Activated CD8-positive, alpha-beta T cell treated with anti-CD3 and anti-CD28 coated beads for 36 hours (primary cell): Measurements from ENCODE around the gene DGKI. TPM values are rescaled to one million over a fixed set of nuclear protein-coding genes. Genes with fewer than 3 reads are reported as not detected.

Experiments
- ATAC-seq: fragments of 200-7000 bp; cut with Tn5 transposase; one replicate; pipeline ENCODE4 v1.10.0; 2021; ENCODE audit warnings: mild to moderate bottlenecking, moderate library complexity
- CTCF ChIA-PET: fragments of 350-600 bp; sonication (Branson Sonifier 250); formaldehyde crosslinking; loops from one replicate; lab custom pipeline; 2021; ENCODE audit warnings: antibody characterized with exemption; lab: Charles Lee
- POLR2A ChIA-PET: fragments of 350-600 bp; sonication (Branson Sonifier 250); formaldehyde crosslinking; loops from one replicate; lab custom pipeline; 2021; ENCODE audit warnings: antibody characterized with exemption; lab: Charles Lee
- DNase-seq: peaks from one replicate; pipeline ENCODE4 v3.0.0-alpha.2; 2020
- H3K27ac Mint-ChIP-seq: one replicate; pipeline ENCODE4 v1.8.0; 2021; ENCODE audit warnings: mild to moderate bottlenecking, mixed read lengths
- H3K27me3 Mint-ChIP-seq: one replicate; pipeline ENCODE4 v1.8.0; 2021; ENCODE audit warnings: mixed read lengths
- H3K36me3 Mint-ChIP-seq: one replicate; pipeline ENCODE4 v1.8.0; 2021; ENCODE audit warnings: low read depth, mixed read lengths
- H3K4me1 Mint-ChIP-seq: one replicate; pipeline ENCODE4 v1.8.0; 2021; ENCODE audit warnings: low read depth, mixed read lengths
- H3K4me3 Mint-ChIP-seq: one replicate; pipeline ENCODE4 v1.8.0; 2021; ENCODE audit warnings: mild to moderate bottlenecking, moderate library complexity, mixed read lengths
- H3K9me3 Mint-ChIP-seq: one replicate; pipeline ENCODE4 v1.8.0; 2021; ENCODE audit warnings: mixed read lengths
- CTCF ChIP-seq: fragments of 200-600 bp; IDR thresholded peaks from one replicate; pipeline ENCODE4 v1.8.0; 2022; ENCODE audit warnings: antibody characterized with exemption, mild to moderate bottlenecking
- intact Hi-C: fragments of 100-400 bp; cut with micrococcal nuclease; formaldehyde crosslinking; loops from one replicate; pipeline ENCODE4 v1.10.0; 2022
- total RNA-seq, 2 experiments: library from RNA; stranded (reverse); gene quantifications; one replicate each; pipeline ENCODE4 v1.2.3, GENCODE V29; 2021

DGKI gene
- total RNA-seq, 2 experiments from 2014 or later = 0.38 to 0.65 TPM

GRCh38 chr7:137393570-137393969, 453.2 kb downstream of the DGKI start:
- Mint-ChIP-seq H3K36me3 (no peaks in the 10 kb centered on the region), H3K9me3 (peaks cover 3% of the 10 kb centered on the region), H3K27ac (no peak overlapping the region), H3K4me1 (no peaks in the 10 kb centered on the region), H3K4me3 (no peak overlapping the region), H3K27me3 (peaks cover 2% of the 10 kb centered on the region)
- intact Hi-C loops = no loop called here
- DNase-seq (no peak), ATAC-seq (no peak)
- ChIA-PET POLR2A (no interaction called here), CTCF (no interaction called here)
- no peak for TF ChIP-seq CTCF

GRCh38 chr7:137390076-137390475, 456.7 kb downstream of the DGKI start:
- DNase-seq = no peak
- TF ChIP-seq CTCF = no peak
- POLR2A ChIA-PET = no interaction called here

GRCh38 chr7:137388916-137389315, 457.9 kb downstream of the DGKI start:
- Mint-ChIP-seq H3K4me3 (no peak overlapping the region), H3K27me3 (peaks cover 2% of the 10 kb centered on the region), H3K27ac (no peak overlapping the region), H3K36me3 (no peaks in the 10 kb centered on the region), H3K9me3 (peaks cover 3% of the 10 kb centered on the region), H3K4me1 (no peaks in the 10 kb centered on the region)
- intact Hi-C loops = no loop called here
- ChIA-PET POLR2A (no interaction called here), CTCF (no interaction called here)
- ATAC-seq (no peak), DNase-seq (no peak)
- no peak for TF ChIP-seq CTCF

More at GRCh38 chr7:137390076-137390475, 456.7 kb downstream of the DGKI start:
- Mint-ChIP-seq H3K36me3 (no peaks in the 10 kb centered on the region), H3K9me3 (peaks cover 3% of the 10 kb centered on the region), H3K4me1 (no peaks in the 10 kb centered on the region), H3K27me3 (peaks cover 2% of the 10 kb centered on the region), H3K4me3 (no peak overlapping the region), H3K27ac (no peak overlapping the region)
- CTCF ChIA-PET = no interaction called here
- ATAC-seq = no peak
- intact Hi-C loops = no loop called here

GRCh38 chr7:137386966-137387365, 459.8 kb downstream of the DGKI start:
- no peak for TF ChIP-seq CTCF
- DNase-seq = no peak
- H3K36me3 Mint-ChIP-seq = no peaks in the 10 kb centered on the region
- no peaks in the 10 kb centered on the region for H3K4me1 Mint-ChIP-seq
- ATAC-seq = no peak
- H3K27ac Mint-ChIP-seq = no peak overlapping the region
- intact Hi-C loops = no loop called here
- ChIA-PET POLR2A (no interaction called here), CTCF (no interaction called here)
- H3K4me3 Mint-ChIP-seq = no peak overlapping the region
- H3K9me3 Mint-ChIP-seq = peaks cover 3% of the 10 kb centered on the region
- peaks cover 2% of the 10 kb centered on the region for H3K27me3 Mint-ChIP-seq

- H3K27me3 Mint-ChIP-seq = no peaks in the 10 kb centered on the region
- peaks cover 3% of the 10 kb centered on the region for H3K9me3 Mint-ChIP-seq
- no peak overlapping the region for H3K27ac Mint-ChIP-seq
- H3K4me3 Mint-ChIP-seq = no peak overlapping the region
- no peaks in the 10 kb centered on the region for H3K36me3 Mint-ChIP-seq
- ATAC-seq (no peak), DNase-seq (no peak)
- CTCF ChIA-PET = no interaction called here
- intact Hi-C loops = no loop called here
- H3K4me1 Mint-ChIP-seq = no peaks in the 10 kb centered on the region
- POLR2A ChIA-PET = no interaction called here
- no peak for TF ChIP-seq CTCF
Observed at GRCh38 chr7:137381045-137381444, 465.7 kb downstream of the DGKI start.
